GM23248 (cell line): ENCODE data around the gene C2orf68. TPM values are rescaled to one million over a fixed set of nuclear protein-coding genes. Genes with fewer than 3 reads are reported as not detected.

ENCODE experiments used
- DNase-seq: peaks from one replicate; pipeline ENCODE4 v3.0.0-alpha.2; 2015
- H2AFZ ChIP-seq: fragments of 200-600 bp; sonication (generic); 2 replicates; pipeline ENCODE4 v1.6.1; 2016; ENCODE audit warnings: antibody characterized with exemption
- H3F3A ChIP-seq: fragments of 200-600 bp; sonication (generic); 2 replicates; pipeline ENCODE4 v1.6.1; 2016; ENCODE audit warnings: mild to moderate bottlenecking, antibody characterized with exemption, mixed run types; ENCODE audit not compliant: insufficient read depth
- H3K27ac ChIP-seq: fragments of 200-600 bp; sonication (generic); 2 replicates; pipeline ENCODE4 v1.5.1; 2016; ENCODE audit warnings: mild to moderate bottlenecking
- H3K27me3 ChIP-seq: fragments of 200-600 bp; sonication (generic); replicated peaks from 2 replicates; pipeline ENCODE4 v1.6.1; 2016; ENCODE audit warnings: mild to moderate bottlenecking; ENCODE audit not compliant: insufficient read depth
- H3K36me3 ChIP-seq: fragments of 200-600 bp; sonication (generic); 2 replicates; pipeline ENCODE4 v1.6.1; 2016; ENCODE audit warnings: low read depth, mild to moderate bottlenecking
- H3K4me1 ChIP-seq: fragments of 200-600 bp; sonication (generic); 2 replicates; pipeline ENCODE4 v1.6.1; 2016; ENCODE audit warnings: mild to moderate bottlenecking; ENCODE audit not compliant: insufficient read depth
- H3K4me2 ChIP-seq: fragments of 200-600 bp; sonication (generic); one replicate; pipeline ENCODE4 v1.6.1; 2016; ENCODE audit warnings: mild to moderate bottlenecking; ENCODE audit not compliant: unreplicated experiment
- H3K4me3 ChIP-seq: fragments of 200-600 bp; sonication (generic); 2 replicates; pipeline ENCODE4 v1.5.1; 2016; ENCODE audit warnings: mild to moderate bottlenecking
- H3K79me2 ChIP-seq: fragments of 200-600 bp; sonication (generic); 2 replicates; pipeline ENCODE4 v1.6.1; 2016; ENCODE audit warnings: mild to moderate bottlenecking; ENCODE audit not compliant: insufficient read depth
- H3K9ac ChIP-seq: fragments of 200-600 bp; sonication (generic); 2 replicates; pipeline ENCODE4 v1.6.1; 2016; ENCODE audit warnings: mild to moderate bottlenecking
- H3K9me2 ChIP-seq: fragments of 200-600 bp; sonication (generic); 2 replicates; pipeline ENCODE4 v1.6.1; 2016; ENCODE audit warnings: mixed run types, mild to moderate bottlenecking, moderate library complexity; ENCODE audit not compliant: insufficient read depth
- H3K9me3 ChIP-seq: fragments of 200-600 bp; sonication (generic); one replicate; pipeline ENCODE4 v1.6.1; 2017; ENCODE audit warnings: low read depth
- H4K20me1 ChIP-seq: fragments of 200-600 bp; sonication (generic); 2 replicates; pipeline ENCODE4 v1.6.0; 2016; ENCODE audit not compliant: insufficient read depth
- EZH2 ChIP-seq: fragments of 200-600 bp; sonication (generic); IDR thresholded peaks from 2 replicates; pipeline ENCODE4 v1.6.1; 2018; ENCODE audit warnings: antibody characterized with exemption, mild to moderate bottlenecking; ENCODE audit not compliant: insufficient read depth, poor library complexity, severe bottlenecking
- EZH2phosphoT487 ChIP-seq: fragments of 200-600 bp; sonication (generic); IDR thresholded peaks from 2 replicates; pipeline ENCODE4 v1.6.1; 2018; ENCODE audit warnings: antibody characterized with exemption, moderate library complexity, mild to moderate bottlenecking, low read depth; ENCODE audit not compliant: insufficient read depth
- WGBS, 2 experiments: methylation state at CpG; one replicate each; pipeline ENCODE4 v1.1.6; 2015 to 2017; ENCODE audit warnings: low lambda C conversion rate in 2 of 2, low coverage in 1 of 2; ENCODE audit errors: missing lambda C conversion rate in 2 of 2; 5-methylcytosine and 5-hydroxymethylcytosine counted together
- in situ Hi-C: fragments of 300-500 bp; cut with MboI; formaldehyde crosslinking; loops from 2 replicates; pipeline ENCODE4 v1.15.0; 2020
- polyA plus RNA-seq: library from polyadenylated mRNA; unstranded; fragments of >200 nt; fragmentation: Nextera tagmentation; extraction: Ambion mirVana; gene quantifications from 2 replicates; pipeline ENCODE4 v1.2.1, GENCODE V29; 2016
- total RNA-seq: library from RNA; depleted of rRNA; stranded (reverse); fragments of >200 nt; shearing (Covaris generic); gene quantifications from 2 replicates; pipeline ENCODE4 v1.2.3, GENCODE V29; 2014

The C2orf68 gene
- total and polyA plus RNA-seq, 2 experiments from 2014 or later: 9.8 to 30.4 TPM

- no peaks in the 10 kb centered on the region for H4K20me1 ChIP-seq
- no peak overlapping the region for H3K27ac ChIP-seq
- H3K9me2 ChIP-seq: no peaks in the 10 kb centered on the region
- no peaks in the 10 kb centered on the region for H3F3A ChIP-seq
- H2AFZ ChIP-seq: no peak overlapping the region
- no peak overlapping the region for H3K9ac ChIP-seq
- no peak overlapping the region for H3K4me3 ChIP-seq
- no peaks in the 10 kb centered on the region; the same call in 1 of the 2 replicates for H3K27me3 ChIP-seq
- WGBS, 2 experiments: 82 to 84% methylated on average over 8 of the region's 8 CpGs
- H3K36me3 ChIP-seq: no peaks in the 10 kb centered on the region
- H3K4me1 ChIP-seq: no peaks in the 10 kb centered on the region
- no peaks in the 10 kb centered on the region for H3K79me2 ChIP-seq
- no peak for TF ChIP-seq EZH2
- no peak for TF ChIP-seq EZH2phosphoT487
- no peak overlapping the region for H3K4me2 ChIP-seq
- in situ Hi-C loops: no loop called here
- H3K9me3 ChIP-seq: no peaks in the 10 kb centered on the region
- DNase-seq: no peak
Measured at GRCh38 chr2:85575739-85576138, 36.1 kb downstream of the C2orf68 start.

- Histone ChIP-seq H3K27me3 (no peaks in the 10 kb centered on the region; the same call in 1 of the 2 replicates), H3K4me3 (no peak overlapping the region), H3K9ac (no peak overlapping the region), H4K20me1 (no peaks in the 10 kb centered on the region), H3K79me2 (no peaks in the 10 kb centered on the region), H3K27ac (no peak overlapping the region), H3K4me1 (no peaks in the 10 kb centered on the region), H3K9me3 (no peaks in the 10 kb centered on the region), H3F3A (no peaks in the 10 kb centered on the region), H3K4me2 (no peak overlapping the region), H3K36me3 (no peaks in the 10 kb centered on the region), H3K9me2 (no peaks in the 10 kb centered on the region), H2AFZ (no peak overlapping the region)
- 83 to 90% methylated on average over 4 of the region's 4 CpGs for WGBS, 2 experiments
- in situ Hi-C loops: no loop called here
- DNase-seq: no peak
- TF ChIP-seq EZH2phosphoT487: no peak
- no peak for TF ChIP-seq EZH2
Measured at GRCh38 chr2:85566265-85566664, 45.6 kb downstream of the C2orf68 start.

- H4K20me1 ChIP-seq: no peaks in the 10 kb centered on the region
- H3F3A ChIP-seq: no peaks in the 10 kb centered on the region
- peaks cover 13% of the 10 kb centered on the region for H3K4me1 ChIP-seq
- WGBS, 2 experiments: 86 to 89% methylated on average over 5 of the region's 5 CpGs
- DNase-seq: no peak
- peaks cover 20% of the 10 kb centered on the region for H3K79me2 ChIP-seq
- H3K4me3 ChIP-seq: no peak overlapping the region
- no peak overlapping the region for H3K9ac ChIP-seq
- in situ Hi-C loops: no loop called here
- H3K9me3 ChIP-seq: no peaks in the 10 kb centered on the region
- H2AFZ ChIP-seq: peak overlapping the region; percentile 66; the same call in 1 of the 2 replicates
- no peaks in the 10 kb centered on the region for H3K36me3 ChIP-seq
- TF ChIP-seq EZH2phosphoT487 (no peak), EZH2 (no peak)
- no peak overlapping the region for H3K4me2 ChIP-seq
- H3K27me3 ChIP-seq: no peaks in the 10 kb centered on the region
- H3K9me2 ChIP-seq: no peaks in the 10 kb centered on the region
- H3K27ac ChIP-seq: no peak overlapping the region
Measured at GRCh38 chr2:85564144-85564563, 47.7 kb downstream of the C2orf68 start.

GRCh38 chr2:85561280-85562212, 50.3 kb downstream of the C2orf68 start, which contains the start of gene GGCX:
Gene GGCX (minus strand): TSS chr2:85561493. CDS start chr2:85561428, 65 bp downstream.
- Histone ChIP-seq H3K4me2 (peak within 1 kb of the TSS; percentile 90), H3K36me3 (no peaks in the 10 kb centered on the region)

More at GRCh38 chr2:85561280-85562212, 50.3 kb downstream of the C2orf68 start, which contains the start of gene GGCX:
- no peak for TF ChIP-seq EZH2
- TF ChIP-seq EZH2phosphoT487: no peak
- no peaks in the 10 kb centered on the region for H4K20me1 ChIP-seq
- no peaks in the 10 kb centered on the region for H3K9me3 ChIP-seq
- H3K27ac ChIP-seq: peak within 1 kb of the TSS; percentile 62
- H3K9ac ChIP-seq: peak within 1 kb of the TSS; percentile 81
- in situ Hi-C loops: no loop called here
- H3K79me2 ChIP-seq: peaks cover 47% of the 10 kb centered on the region
- peak within 1 kb of the TSS; percentile 99 for H2AFZ ChIP-seq
- H3F3A ChIP-seq: no peaks in the 10 kb centered on the region
- H3K4me3 ChIP-seq: peak within 1 kb of the TSS; percentile 91
- H3K27me3 ChIP-seq: no peaks in the 10 kb centered on the region
- no peaks in the 10 kb centered on the region for H3K9me2 ChIP-seq
- peak; percentile 99 for DNase-seq
- 3 to 5% methylated on average over 56 to 63 of the region's 64 CpGs for WGBS, 2 experiments
- peaks cover 14% of the 10 kb centered on the region for H3K4me1 ChIP-seq
